Cardiac septum (tissue), 1 donor: ENCODE data around the gene OST4. TPM values are rescaled to one million over a fixed set of nuclear protein-coding genes. Genes with fewer than 3 reads are reported as not detected.

Experiments
- DNase-seq: peaks from one replicate; pipeline ENCODE4 v3.0.0-alpha.2; 2020; ENCODE audit warnings: low spot score
- intact Hi-C: fragments of 100-400 bp; cut with DNase I; formaldehyde crosslinking; loops from one replicate; pipeline ENCODE4 v1.14.0; 2022
- total RNA-seq: library from RNA; stranded (reverse); fragmentation: NEBNext Ultra II Directional; extraction: Animal tissue kit (Norgen Biotek cat#: 25700); gene quantifications from one replicate; pipeline ENCODE4 v1.2.1, GENCODE V29; 2021
- donor health status: DM: no; HTN: no; CAD: no.

OST4 gene
- total RNA-seq, 1 donor from 2014 or later, result 339 TPM

GRCh38 chr2:27094353-27094984, 23.0 kb upstream of the OST4 start:
- no peak for DNase-seq
- intact Hi-C loops, result no loop called here

DNA sequence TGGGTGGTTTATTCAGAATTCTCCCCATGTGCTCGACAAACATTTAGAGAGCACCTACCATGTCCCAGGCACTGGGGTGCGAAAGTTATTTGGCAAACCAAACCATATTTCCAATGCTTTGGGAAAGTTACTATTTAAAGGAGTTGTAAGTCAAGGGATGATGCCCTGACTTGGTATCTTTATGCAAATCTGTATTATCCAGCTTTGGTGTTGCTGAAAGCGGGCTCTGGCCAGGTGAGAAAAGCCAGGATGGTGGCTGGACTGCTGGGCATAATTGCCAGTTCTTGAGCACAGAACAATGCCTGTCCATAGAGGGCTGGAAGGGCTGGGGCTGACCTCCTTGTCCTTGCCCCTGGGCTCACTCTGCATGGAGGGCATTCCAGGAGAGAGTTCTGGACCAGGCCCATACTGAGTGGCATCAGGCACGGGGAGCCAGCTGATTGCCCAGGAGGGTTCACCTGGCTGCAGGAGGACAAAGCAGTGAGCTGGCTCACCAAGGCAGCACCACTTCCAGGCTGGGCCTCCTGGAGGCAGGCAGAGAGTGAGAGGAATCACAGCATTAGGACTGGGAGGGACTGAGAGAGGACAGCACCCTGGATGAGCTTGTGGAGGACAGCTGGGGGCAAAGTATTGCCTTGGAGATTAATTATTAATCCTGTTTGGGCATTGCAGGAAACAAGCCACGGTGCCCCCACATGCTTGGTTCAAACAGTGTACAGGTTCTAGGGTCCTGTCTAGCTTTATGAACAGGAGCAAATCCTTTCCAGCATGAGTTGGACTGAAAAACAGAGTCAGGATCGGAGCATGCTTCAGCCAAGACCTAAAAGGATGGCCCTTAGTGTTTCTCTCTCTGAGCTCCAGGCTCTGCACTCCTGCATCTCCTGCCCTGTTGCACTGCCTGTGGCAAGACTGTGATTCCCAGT, 22.2 kb upstream of the OST4 start:
- DNase-seq, result no peak
- intact Hi-C loops, result no loop called here

GRCh38 chr2:27092696-27093429, 21.4 kb upstream of the OST4 start:
- intact Hi-C loops, result no loop called here
- DNase-seq, result no peak

DNA sequence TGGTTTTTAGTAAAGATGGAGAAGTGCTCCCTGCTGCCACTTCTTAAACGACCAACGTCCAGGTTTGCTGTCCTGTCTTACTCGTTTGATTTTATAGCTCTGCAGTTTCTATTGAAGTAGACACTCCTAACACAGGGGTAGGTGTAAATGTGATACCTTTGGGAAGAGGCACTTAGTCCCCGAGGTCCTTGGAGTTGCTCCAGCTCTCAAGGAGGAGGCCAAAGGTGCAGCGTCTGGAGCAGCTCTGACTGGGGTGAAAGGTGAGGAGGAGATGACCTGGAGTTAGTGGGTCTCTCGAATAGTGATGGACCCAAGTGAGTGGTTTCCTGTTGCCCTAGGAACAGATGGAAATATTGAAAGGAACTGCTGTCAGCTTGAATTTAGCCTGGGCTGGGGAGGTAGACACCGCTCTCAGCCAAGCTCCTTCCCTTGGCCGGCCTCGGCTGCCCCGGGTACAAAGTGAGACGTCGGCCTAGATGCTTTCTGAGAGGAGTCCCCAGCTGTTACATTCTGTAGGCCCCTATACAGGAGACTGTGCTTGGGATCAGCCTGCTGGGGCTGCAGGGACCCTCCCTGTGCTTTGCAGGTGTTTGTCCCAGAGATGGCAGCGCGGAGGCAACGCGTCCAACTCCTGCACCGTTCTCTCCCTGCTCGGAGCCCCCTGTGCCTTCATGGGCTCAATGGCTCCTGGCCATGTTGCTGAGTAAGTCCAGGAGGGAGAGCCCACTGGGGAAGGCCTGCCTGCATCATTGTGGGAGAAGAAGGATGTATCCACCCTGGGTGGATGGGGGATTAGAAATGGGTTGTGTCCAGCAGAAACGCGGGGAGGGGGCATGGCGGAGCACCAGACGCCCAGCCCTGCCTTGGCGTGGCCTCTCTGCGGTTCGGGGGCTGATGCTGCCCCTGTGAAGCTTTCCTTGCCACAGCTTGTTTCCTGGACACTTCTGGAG, 20.6 kb upstream of the OST4 start:
- DNase-seq, result no peak

GRCh38 chr2:27089111-27089954, 17.9 kb upstream of the OST4 start:
- no peak for DNase-seq
- intact Hi-C loops, result no loop called here

More for the DNA sequence above, 20.6 kb upstream of the OST4 start:
- intact Hi-C loops, result no loop called here

GRCh38 chr2:27088634-27089033, 17.2 kb upstream of the OST4 start:
- DNase-seq, result no peak
- intact Hi-C loops, result no loop called here

DNA sequence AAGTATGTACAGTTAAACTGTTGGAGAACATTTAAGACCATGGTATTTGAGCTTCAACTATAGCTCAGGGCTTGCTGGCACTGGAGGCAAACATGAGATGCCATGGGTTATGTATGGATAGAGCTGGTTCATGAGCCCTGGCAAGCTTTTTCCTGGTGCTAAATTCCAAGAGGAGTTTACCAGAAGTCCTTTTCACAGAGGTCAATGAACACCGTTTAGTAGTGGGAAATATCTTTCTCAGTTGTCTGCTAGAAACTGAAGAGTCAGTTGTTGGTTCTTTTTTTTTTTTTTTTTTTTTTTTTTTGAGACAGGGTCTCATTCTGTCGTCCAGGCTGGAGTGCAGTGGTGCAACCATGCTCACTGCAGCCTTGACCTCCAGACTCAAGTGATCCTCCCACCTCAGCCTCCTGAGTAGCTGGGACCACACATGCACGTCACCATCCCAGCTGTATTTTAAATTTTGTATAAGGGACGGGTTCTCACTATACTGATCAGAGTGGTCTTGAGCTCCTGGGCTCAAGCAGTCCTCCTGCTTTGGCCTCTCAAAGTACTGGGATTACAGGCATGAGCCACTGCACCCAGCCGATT, 16.5 kb upstream of the OST4 start:
- no peak for DNase-seq
- intact Hi-C loops, result loop anchor here (2.0 kb wide), 1 partner anchor 37 kb away; the partner anchor contains the start of gene AGBL5

GRCh38 chr2:27086724-27087593, 15.5 kb upstream of the OST4 start, which contains the start of gene KHK:
Gene KHK, plus strand, starts transcription at chr2:27086772. Its CDS starts 488 bp downstream, at chr2:27087260.
- no peak for DNase-seq

DNA sequence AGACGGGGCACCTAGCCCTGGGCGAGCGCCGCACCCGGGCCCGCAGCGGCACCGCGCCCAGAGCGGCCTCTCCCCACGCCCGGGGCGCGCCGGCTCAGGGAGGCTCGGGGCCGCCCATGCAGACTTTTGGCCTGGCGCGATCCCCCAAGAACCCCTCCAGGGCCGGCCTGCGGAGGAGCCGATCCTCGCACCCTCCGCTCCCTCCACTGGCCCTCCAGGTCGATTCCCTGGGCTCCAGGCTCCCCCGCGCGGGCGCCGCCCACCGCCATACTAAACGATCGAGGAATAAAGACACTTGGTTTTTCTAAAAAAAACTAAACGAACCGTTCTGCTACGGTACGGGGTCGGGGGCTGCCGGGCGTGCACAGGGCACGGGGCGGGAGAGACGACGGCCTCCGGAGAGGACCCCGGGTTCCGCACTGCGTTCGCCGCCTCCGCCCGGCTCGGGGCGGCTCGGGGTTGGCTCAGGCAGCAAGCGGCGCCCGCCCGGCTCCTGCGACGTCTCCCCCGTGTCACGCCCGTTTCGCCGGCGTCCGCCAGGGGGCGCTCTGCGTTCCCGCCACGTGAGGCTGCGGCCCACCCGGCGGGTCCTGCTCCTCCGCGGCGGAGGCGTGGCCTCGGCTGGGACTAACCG, 14.8 kb upstream of the OST4 start:
- peak; percentile 98 for DNase-seq
- intact Hi-C loops, result loop anchor here (2.0 kb wide), 1 partner anchor 35 kb away; the partner anchor contains the start of gene AGBL5

More at GRCh38 chr2:27086724-27087593, 15.5 kb upstream of the OST4 start, which contains the start of gene KHK:
- intact Hi-C loops, result loop anchor here (2.0 kb wide), 1 partner anchor 36 kb away; the partner anchor contains the start of gene AGBL5

- DNase-seq, result peak; percentile 91
These were observed 14.2 kb upstream of the OST4 start for GRCh38 chr2:27085673-27086089.

DNA sequence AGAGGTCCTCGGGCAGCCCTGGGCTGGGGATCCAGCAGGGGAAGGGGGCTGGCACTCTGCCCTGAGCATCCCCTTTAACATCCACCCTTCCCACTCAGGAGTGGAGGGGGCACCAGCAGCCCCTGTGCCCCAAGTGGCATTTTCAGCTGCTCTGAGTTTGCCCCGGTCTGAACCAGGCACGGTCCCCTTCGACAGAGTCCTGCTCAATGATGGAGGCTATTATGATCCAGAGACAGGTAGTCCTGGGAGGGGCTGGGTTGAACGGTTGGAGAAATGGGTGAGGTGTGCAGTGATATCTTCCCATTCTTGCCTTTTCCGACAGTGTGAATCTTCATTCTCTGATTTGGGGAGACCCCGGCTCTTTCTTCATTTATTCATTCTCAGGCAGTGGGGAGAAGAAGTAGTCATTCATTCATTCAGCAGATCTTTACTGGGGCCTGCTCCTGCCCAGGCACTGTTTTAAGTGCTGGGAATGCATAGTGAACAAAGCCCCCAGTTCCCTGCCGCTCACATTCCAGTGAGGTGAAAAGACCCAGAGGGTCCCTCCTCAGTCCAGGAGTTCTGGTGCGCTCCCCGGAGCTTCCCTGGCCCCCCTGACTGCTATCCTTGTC, 13.7 kb upstream of the OST4 start:
- intact Hi-C loops, result loop anchor here (2.0 kb wide), 2 partner anchors 52 to 116 kb away; partner anchors contain the start of gene TMEM214
- DNase-seq, result peak; percentile 75

More at GRCh38 chr2:27085673-27086089, 14.2 kb upstream of the OST4 start:
- intact Hi-C loops, result loop anchor here (2.0 kb wide), 3 partner anchors 35 to 117 kb away; partner anchors contain the start of genes AGBL5 and TMEM214

GRCh38 chr2:27084297-27085061, 13.0 kb upstream of the OST4 start:
- no peak for DNase-seq
- intact Hi-C loops, result loop anchor here (2.0 kb wide), 2 partner anchors 52 to 116 kb away; partner anchors contain the start of gene TMEM214

DNA sequence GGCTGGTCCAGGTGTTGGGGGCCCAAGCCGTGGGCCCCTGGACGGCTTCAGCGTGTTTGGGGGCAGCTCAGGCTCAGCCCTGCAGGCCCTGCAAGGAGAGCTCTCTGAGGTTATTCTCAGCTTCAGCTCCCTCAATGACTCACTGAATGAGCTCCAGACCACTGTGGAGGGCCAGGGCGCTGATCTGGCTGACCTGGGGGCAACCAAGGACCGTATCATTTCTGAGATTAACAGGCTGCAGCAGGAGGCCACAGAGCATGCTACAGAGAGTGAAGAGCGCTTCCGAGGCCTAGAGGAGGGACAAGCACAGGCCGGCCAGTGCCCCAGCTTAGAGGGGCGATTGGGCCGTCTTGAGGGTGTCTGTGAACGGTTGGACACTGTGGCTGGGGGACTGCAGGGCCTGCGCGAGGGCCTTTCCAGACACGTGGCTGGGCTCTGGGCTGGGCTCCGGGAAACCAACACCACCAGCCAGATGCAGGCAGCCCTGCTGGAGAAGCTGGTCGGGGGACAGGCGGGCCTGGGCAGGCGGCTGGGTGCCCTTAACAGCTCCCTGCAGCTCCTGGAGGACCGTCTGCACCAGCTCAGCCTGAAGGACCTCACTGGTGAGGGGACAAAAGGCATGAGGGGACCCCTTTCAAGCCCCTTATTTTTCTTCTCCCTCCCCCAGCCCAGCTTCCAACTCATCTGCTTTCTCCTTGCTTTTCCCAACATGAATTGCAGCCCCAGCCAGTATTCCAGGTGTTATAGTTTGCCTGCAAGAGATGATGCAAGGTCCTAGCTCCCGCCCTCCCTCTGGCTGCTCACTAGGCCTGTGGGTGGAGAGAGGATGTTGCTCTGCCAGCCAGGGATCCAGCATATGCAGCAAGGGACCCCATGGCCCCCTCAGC, 12.2 kb upstream of the OST4 start:
- intact Hi-C loops, result loop anchor here (2.0 kb wide), 3 partner anchors 51 to 123 kb away; partner anchors contain the start of gene TMEM214
- no peak for DNase-seq
